Spleen (tissue), 7 donors: Measurements from ENCODE around the gene ARG1.

Experiments
- POLR2A ChIP-seq, 3 donors: fragments of 450-650 bp; IDR thresholded peaks; one replicate each; pipeline ENCODE4 v1.5.1; 2017; ENCODE audit warnings: antibody characterized with exemption in 3 of 3, mild to moderate bottlenecking in 1 of 3
- TF ChIP-seq, protein P1 (sequence below), 11 experiments: fragments of 200-600 bp in 7 of 11; fragments of 450-650 bp in 4 of 11; sonication (generic) in 4 of 11; IDR thresholded peaks in 8 of 11; conservative IDR thresholded peaks in 3 of 11; 1 replicate in 7 of 11; 2 replicates in 4 of 11; pipeline versions ENCODE4 v1.4.0 to v1.8.0; 2016 to 2021; ENCODE audit warnings: antibody characterized with exemption in 11 of 11, inconsistent platforms in 4 of 11, mild to moderate bottlenecking in 1 of 11
- donor health status: DM: no; HTN: no; CAD: no; lungs with moderate emphysema.
- donor health status: DM: no; HTN: no; CAD: no.
- donor health status: DM: no; HTN: no; CAD: no.

DNA sequence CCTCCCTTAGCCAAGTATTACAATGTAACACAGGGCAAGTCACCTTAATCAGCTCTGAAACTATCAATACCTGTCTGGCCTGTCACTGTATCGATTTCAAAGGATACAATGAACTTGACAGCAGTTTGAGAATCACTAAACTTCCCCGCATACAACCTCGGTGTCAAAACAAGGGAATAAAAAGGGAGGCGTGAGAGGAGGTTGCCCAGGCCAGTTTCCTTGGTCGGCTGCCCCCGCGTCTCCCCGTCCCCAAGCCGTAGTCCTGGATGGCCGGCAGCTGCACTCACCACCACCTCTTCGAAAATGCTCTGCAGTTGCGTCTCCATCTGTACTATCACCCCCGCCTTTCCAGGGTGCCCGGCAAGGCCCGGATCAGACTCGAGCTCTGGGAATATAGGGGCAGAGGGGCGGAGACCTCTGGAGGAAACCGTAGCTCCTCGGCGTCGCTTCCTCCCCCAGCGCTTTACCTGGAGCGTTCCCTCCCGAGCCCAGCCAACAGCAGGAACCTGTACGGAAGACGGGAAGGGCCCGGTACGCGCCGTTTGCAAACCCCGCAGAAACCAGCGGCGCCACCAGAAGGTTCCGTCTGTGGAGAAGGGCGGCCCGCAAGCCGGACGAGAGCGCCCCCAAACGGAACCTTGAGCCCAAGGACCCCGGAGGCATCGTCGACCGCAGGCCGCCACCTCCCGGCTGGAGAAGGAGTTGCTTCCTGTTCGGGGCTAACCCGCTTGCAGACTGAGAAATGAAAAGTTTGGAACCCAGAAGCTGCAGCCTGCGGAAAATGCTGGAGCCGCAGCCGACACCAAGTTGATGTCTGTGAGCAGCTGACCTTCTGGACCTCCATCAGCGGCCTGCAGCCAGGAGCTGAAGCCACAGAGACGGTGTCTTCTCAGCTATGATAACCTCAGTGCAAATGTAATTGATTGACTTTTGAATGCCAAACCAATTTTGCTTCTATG lies 55.0 kb downstream of the ARG1 start, which contains the start of gene MED23:
- TF ChIP-seq, protein P1, sequence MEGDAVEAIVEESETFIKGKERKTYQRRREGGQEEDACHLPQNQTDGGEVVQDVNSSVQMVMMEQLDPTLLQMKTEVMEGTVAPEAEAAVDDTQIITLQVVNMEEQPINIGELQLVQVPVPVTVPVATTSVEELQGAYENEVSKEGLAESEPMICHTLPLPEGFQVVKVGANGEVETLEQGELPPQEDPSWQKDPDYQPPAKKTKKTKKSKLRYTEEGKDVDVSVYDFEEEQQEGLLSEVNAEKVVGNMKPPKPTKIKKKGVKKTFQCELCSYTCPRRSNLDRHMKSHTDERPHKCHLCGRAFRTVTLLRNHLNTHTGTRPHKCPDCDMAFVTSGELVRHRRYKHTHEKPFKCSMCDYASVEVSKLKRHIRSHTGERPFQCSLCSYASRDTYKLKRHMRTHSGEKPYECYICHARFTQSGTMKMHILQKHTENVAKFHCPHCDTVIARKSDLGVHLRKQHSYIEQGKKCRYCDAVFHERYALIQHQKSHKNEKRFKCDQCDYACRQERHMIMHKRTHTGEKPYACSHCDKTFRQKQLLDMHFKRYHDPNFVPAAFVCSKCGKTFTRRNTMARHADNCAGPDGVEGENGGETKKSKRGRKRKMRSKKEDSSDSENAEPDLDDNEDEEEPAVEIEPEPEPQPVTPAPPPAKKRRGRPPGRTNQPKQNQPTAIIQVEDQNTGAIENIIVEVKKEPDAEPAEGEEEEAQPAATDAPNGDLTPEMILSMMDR (IDR thresholded peaks at IDR 0.05 in 8 of 11, conservative IDR thresholded peaks at IDR 0.05 in 3 of 11), result peak; percentile 81 to 97 (median 94)
- peak in 2 of 3 donors; percentile 32 to 77 for TF ChIP-seq POLR2A (IDR thresholded peaks at IDR 0.05)
